ENCODE results near the gene XPR1.

DNA sequence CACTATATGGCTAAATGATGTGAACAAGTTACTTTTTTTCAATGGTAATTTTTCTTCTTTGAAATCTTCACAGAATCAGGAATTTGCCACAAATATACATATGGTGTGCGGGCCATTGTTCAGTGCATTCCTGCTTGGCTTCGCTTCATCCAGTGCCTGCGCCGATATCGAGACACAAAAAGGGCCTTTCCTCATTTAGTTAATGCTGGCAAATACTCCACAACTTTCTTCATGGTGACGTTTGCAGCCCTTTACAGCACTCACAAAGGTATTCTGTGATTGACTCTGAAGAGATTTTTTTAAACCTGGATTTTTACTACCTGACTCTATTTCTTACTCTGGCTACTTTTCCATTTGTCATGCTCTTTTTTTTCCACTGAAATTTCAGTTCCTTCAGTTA is 204.6 kb downstream of the XPR1 start:
- TF ChIP-seq, protein P1, sequence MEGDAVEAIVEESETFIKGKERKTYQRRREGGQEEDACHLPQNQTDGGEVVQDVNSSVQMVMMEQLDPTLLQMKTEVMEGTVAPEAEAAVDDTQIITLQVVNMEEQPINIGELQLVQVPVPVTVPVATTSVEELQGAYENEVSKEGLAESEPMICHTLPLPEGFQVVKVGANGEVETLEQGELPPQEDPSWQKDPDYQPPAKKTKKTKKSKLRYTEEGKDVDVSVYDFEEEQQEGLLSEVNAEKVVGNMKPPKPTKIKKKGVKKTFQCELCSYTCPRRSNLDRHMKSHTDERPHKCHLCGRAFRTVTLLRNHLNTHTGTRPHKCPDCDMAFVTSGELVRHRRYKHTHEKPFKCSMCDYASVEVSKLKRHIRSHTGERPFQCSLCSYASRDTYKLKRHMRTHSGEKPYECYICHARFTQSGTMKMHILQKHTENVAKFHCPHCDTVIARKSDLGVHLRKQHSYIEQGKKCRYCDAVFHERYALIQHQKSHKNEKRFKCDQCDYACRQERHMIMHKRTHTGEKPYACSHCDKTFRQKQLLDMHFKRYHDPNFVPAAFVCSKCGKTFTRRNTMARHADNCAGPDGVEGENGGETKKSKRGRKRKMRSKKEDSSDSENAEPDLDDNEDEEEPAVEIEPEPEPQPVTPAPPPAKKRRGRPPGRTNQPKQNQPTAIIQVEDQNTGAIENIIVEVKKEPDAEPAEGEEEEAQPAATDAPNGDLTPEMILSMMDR (conservative IDR thresholded peaks at IDR 0.05), result no peak
- TF ChIP-seq EZH2 (IDR thresholded peaks at IDR 0.05; ENCODE audit: low read depth), result no peak

Data from PC-9 (cell line).